GM18519 (cell line): ENCODE data around the gene PPME1.

ENCODE experiments used
- ATAC-seq: cut with Tn5 transposase; IDR thresholded peaks from one replicate; pipeline ENCODE4 v1.9.1; 2021; ENCODE audit warnings: mild to moderate bottlenecking, moderate library complexity; ENCODE audit not compliant: unreplicated experiment, low FRiP score

The PPME1 gene

DNA sequence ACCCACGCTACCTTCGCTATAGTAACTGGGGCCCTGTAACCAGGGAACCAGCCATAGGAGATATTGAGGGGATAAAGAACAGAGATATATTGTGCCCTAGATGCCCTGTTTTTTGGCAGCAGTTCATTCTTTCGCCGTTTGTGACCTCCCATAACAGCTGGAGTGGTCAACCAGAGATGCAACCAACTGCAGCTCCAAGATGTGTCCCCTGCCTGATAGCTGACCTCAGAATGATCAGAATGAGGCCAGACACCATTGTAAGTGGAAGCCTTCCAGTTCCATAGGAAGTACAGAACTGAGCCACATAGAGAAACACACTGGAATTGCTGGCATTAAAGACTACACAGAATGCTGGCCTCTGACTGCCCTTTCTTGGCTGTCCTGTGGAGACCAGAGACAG, 101.2 kb downstream of the PPME1 start:
- ATAC-seq: no peak

- ATAC-seq: no peak
These were observed 105.5 kb downstream of the PPME1 start for GRCh38 chr11:74276581-74276980.

- no peak for ATAC-seq
These were observed 107.0 kb downstream of the PPME1 start for GRCh38 chr11:74278103-74278502.

GRCh38 chr11:74278721-74279161, 107.7 kb downstream of the PPME1 start:
- ATAC-seq: no peak

- no peak for ATAC-seq
These were observed 108.2 kb downstream of the PPME1 start for GRCh38 chr11:74279256-74279655.

- ATAC-seq: no peak
These were observed 109.4 kb downstream of the PPME1 start for GRCh38 chr11:74280494-74280893.

DNA sequence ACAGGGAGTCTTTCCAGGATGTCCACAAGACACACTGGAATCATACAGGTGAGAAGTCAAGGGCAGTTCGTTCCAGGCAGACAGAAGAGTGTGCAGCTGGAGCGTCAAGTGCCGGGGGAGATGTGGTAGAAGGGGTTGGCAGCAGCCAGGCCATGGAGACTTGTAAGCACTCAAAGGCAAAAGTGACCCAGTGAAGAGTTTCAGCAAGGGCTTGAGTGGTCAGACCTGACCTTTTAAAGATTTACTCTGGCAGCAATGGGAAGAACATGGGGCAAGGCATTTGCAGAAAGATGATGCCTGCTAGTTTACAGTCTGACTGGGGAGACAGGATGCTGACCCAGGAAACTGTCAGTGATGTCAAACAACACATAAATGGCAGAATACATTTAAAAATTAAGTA, 111.3 kb downstream of the PPME1 start:
- ATAC-seq: no peak

DNA sequence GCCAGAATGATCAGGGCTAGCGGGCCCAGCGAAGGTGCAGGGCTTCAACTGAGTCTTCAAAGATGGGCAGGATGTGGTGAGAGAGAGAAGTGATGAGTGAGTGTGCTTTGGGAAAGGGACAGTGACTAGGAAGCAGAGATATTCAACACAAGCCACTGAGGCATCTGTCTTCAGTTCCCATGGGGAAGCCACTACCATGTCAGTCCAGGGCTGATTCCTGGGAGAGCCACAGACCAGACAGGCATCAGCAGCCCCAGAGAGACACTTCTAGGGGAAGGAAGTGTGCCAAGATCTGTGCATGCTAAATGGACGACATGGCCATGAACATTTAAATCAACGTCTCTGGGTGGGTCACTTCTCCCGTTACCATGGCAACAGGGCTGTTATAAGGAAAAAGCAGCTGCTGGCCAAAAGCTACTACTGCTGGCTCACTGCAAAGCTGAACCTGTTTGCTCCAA, 111.9 kb downstream of the PPME1 start:
- no peak for ATAC-seq

DNA sequence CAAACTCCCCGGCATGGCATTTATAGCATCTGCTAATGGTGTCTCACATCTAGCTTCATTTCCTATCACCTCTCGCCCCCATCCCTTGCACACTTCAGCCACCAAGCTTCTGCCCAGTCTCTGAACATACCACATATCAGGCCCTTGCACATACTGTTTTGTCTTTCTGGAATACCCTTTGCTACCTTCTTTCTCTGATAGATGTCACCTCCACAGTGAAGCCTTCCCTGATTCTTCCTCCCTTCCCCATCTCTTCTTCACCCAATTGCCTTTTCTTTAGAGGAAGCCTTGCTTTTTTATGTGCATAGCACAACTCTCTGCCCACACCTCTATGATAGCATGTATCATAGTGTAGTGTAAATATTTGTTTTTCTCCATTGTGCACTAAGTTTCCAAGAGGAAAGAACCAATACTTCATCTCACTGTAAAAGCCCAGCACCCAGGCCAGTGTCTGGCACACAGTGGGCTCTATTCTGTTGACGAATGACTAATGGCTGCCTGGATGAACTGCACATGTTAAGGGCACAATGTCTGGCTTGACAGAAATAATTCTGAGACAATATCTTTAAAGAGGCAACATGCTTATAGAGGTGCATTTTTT, 112.6 kb downstream of the PPME1 start:
- no peak for ATAC-seq

- ATAC-seq: no peak
These were observed 113.4 kb downstream of the PPME1 start for GRCh38 chr11:74284466-74284865.

- no peak for ATAC-seq
These were observed 117.1 kb downstream of the PPME1 start for GRCh38 chr11:74288161-74288560.

- ATAC-seq: no peak
These were observed 117.8 kb downstream of the PPME1 start for GRCh38 chr11:74288911-74289310.

GRCh38 chr11:74297484-74297883, 126.4 kb downstream of the PPME1 start:
- ATAC-seq: no peak

DNA sequence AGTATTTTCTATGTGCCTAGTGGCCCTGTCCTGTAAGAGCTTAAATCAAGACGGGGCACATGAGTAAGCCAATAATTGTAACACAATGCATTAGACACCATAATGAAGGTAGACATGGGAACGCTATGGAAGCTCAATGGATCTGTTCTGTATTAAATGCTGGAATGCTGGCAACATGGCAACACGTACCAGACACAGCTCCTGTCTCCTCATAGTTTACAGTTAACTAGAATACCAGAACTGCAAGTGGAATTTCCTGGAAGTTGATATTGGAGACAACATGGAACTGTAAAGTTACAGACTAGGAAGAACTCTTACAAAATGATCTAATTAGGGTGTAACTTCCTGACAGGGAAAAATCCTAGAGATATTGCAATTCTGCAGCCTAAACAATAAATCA, 127.9 kb downstream of the PPME1 start:
- no peak for ATAC-seq
